HCT116 (cell line): ENCODE data around the gene EEF1E1. TPM values are rescaled to one million over a fixed set of nuclear protein-coding genes. Genes with fewer than 3 reads are reported as not detected.

ENCODE experiments used
- ATAC-seq: fragments of 200-7000 bp; cut with Tn5 transposase; 2 replicates; pipeline ENCODE4 v1.9.1; 2020; ENCODE audit warnings: mild to moderate bottlenecking, moderate library complexity
- BruUV-seq: library from RNA; stranded (reverse); fragments of 400-500 nt; replicated peaks from 2 replicates; lab custom pipeline; 2021; lab: Mats Ljungman, UMichigan
- CTCF ChIA-PET: fragments of 300-600 bp; sonication (Branson Sonifier 250); formaldehyde crosslinking; loops from one replicate; lab custom pipeline; 2021; ENCODE audit warnings: antibody characterized with exemption; lab: Charles Lee
- POLR2A ChIA-PET: fragments of 300-600, 350-600 bp; sonication (Branson Sonifier 250); formaldehyde crosslinking; loops from one replicate; lab custom pipeline; 2021; ENCODE audit warnings: antibody characterized with exemption; lab: Charles Lee
- RAD21 ChIA-PET, 2 experiments: fragments of 300-600 bp; sonication (Branson Sonifier 250); formaldehyde crosslinking; loops; one replicate each; lab custom pipeline; 2023; ENCODE audit warnings: low total read pairs in 2 of 2; ENCODE audit not compliant: uncharacterized antibody in 2 of 2, unreplicated experiment in 2 of 2, low non-redundant PET in 1 of 2; lab: Charles Lee
- DNase-seq: peaks from one replicate; pipeline ENCODE4 v3.0.0-alpha.2; 2010; ENCODE audit warnings: low read depth, low spot score
- H2AFZ ChIP-seq: fragments of 200-600 bp; shearing (Covaris generic), sonication (generic); 2 replicates; pipeline ENCODE4 v1.6.1; 2017; ENCODE audit warnings: low read depth, mixed run types, mixed read lengths, antibody characterized with exemption, low read length; ENCODE audit not compliant: poor library complexity, severe bottlenecking
- H3K27ac ChIP-seq: 2 replicates; pipeline ENCODE4 v1.5.1; 2012; ENCODE audit warnings: low read depth, low read length
- H3K27me3 ChIP-seq: fragments of 200-600 bp; sonication (generic); 2 replicates; pipeline ENCODE4 v1.6.1; 2016; ENCODE audit warnings: mixed run types, low read length, mixed read lengths; ENCODE audit not compliant: insufficient read depth
- H3K36me3 ChIP-seq, 2 experiments: fragments of 200-500 bp in 1 of 2; fragments of 200-600 bp in 1 of 2; sonication (Bioruptor generic) in 1 of 2; sonication (generic) in 1 of 2; 2 replicates each; pipeline versions ENCODE4 v1.5.1 to v1.6.1; 2014 to 2016; ENCODE audit warnings: low read length in 2 of 2, inconsistent platforms in 1 of 2, mixed read lengths in 1 of 2, mixed run types in 1 of 2; ENCODE audit not compliant: insufficient read depth in 2 of 2, control insufficient read depth in 1 of 2
- H3K4me1 ChIP-seq, 2 experiments: fragments of 200-600 bp in 1 of 2; sonication (generic) in 1 of 2; 2 replicates each; pipeline versions ENCODE4 v1.5.1 to v1.6.1; 2012 to 2017; ENCODE audit warnings: low read length in 2 of 2, inconsistent platforms in 1 of 2, mild to moderate bottlenecking in 1 of 2, mixed read lengths in 1 of 2, mixed run types in 1 of 2, moderate library complexity in 1 of 2; ENCODE audit not compliant: insufficient read depth in 2 of 2, control insufficient read depth in 1 of 2
- H3K4me2 ChIP-seq: fragments of 200-600 bp; sonication (generic); 2 replicates; pipeline ENCODE4 v1.6.1; 2017; ENCODE audit warnings: mixed run types, low read length, mixed read lengths
- H3K4me3 ChIP-seq, 2 experiments: fragments of 200-600 bp in 1 of 2; sonication (generic) in 1 of 2; replicated peaks in 1 of 2; 2 replicates each; pipeline ENCODE4 v1.5.1; 2011 to 2016; ENCODE audit warnings: low read length in 2 of 2, control low read depth in 1 of 2, low read depth in 1 of 2, mild to moderate bottlenecking in 1 of 2, mixed read lengths in 1 of 2, mixed run types in 1 of 2
- H3K79me2 ChIP-seq: fragments of 200-600 bp; sonication (generic); 2 replicates; pipeline ENCODE4 v1.6.1; 2017; ENCODE audit warnings: mild to moderate bottlenecking, mixed run types, low read length, moderate library complexity, mixed read lengths; ENCODE audit not compliant: insufficient read depth
- H3K9ac ChIP-seq: fragments of 200-600 bp; sonication (generic); 2 replicates; pipeline ENCODE4 v1.6.1; 2016; ENCODE audit warnings: low read length, mixed read lengths
- H3K9me2 ChIP-seq: fragments of 200-600 bp; sonication (generic), shearing (Covaris generic); 2 replicates; pipeline ENCODE4 v1.6.1; 2017; ENCODE audit warnings: mixed run types, mild to moderate bottlenecking, moderate library complexity; ENCODE audit not compliant: insufficient read depth
- H3K9me3 ChIP-seq, 2 experiments: fragments of 200-500 bp in 1 of 2; fragments of 200-600 bp in 1 of 2; sonication (Bioruptor generic) in 1 of 2; sonication (generic) in 1 of 2; 2 replicates each; pipeline ENCODE4 v1.6.1; 2014 to 2017; ENCODE audit warnings: low read length in 2 of 2, mixed read lengths in 2 of 2, inconsistent platforms in 1 of 2, low read depth in 1 of 2, mild to moderate bottlenecking in 1 of 2, mixed run types in 1 of 2, moderate library complexity in 1 of 2; ENCODE audit not compliant: control insufficient read depth in 1 of 2, insufficient read depth in 1 of 2
- H4K20me1 ChIP-seq: fragments of 200-600 bp; sonication (generic), shearing (Covaris generic); 2 replicates; pipeline ENCODE4 v1.6.1; 2017; ENCODE audit warnings: mixed run types, mild to moderate bottlenecking, moderate library complexity; ENCODE audit not compliant: insufficient read depth
- ATF3 ChIP-seq: IDR thresholded peaks from 2 replicates; pipeline ENCODE4 v1.6.1; 2012
- CBX3 ChIP-seq: IDR thresholded peaks from 2 replicates; pipeline ENCODE4 v1.6.1; 2012; ENCODE audit warnings: low read depth
- CEBPB ChIP-seq: IDR thresholded peaks from 2 replicates; pipeline ENCODE4 v1.6.1; 2012; ENCODE audit warnings: low read depth
- CTCF ChIP-seq, 3 experiments: fragments of 200-600 bp in 1 of 3; sonication (generic) in 1 of 3; IDR thresholded peaks in 2 of 3; conservative IDR thresholded peaks in 1 of 3; 2 replicates each; pipeline ENCODE4 v1.5.1; 2012 to 2017; ENCODE audit warnings: low read depth in 2 of 3, low read length in 2 of 3, antibody characterized with exemption in 1 of 3, borderline replicate concordance in 1 of 3, control low read depth in 1 of 3, mild to moderate bottlenecking in 1 of 3, mixed read lengths in 1 of 3, mixed run types in 1 of 3, moderate library complexity in 1 of 3; ENCODE audit not compliant: insufficient read depth in 1 of 3
- EZH2 ChIP-seq: fragments of 200-600 bp; sonication (generic); IDR thresholded peaks from 2 replicates; pipeline ENCODE4 v1.6.1; 2017; ENCODE audit warnings: antibody characterized with exemption, mixed run types
- FOSL1 ChIP-seq: IDR thresholded peaks from 2 replicates; pipeline ENCODE4 v1.6.1; 2012; ENCODE audit warnings: low read depth
- POLR2A ChIP-seq: IDR thresholded peaks from 2 replicates; pipeline ENCODE4 v1.7.0; 2011; ENCODE audit warnings: borderline replicate concordance; ENCODE audit not compliant: insufficient read depth, insufficient read length; ENCODE audit errors: extremely low read depth
- POLR2AphosphoS5 ChIP-seq: IDR thresholded peaks from 2 replicates; pipeline ENCODE4 v1.6.1; 2011; ENCODE audit warnings: mild to moderate bottlenecking, low read depth, low read length, moderate library complexity
- RAD21 ChIP-seq: IDR thresholded peaks from 2 replicates; pipeline ENCODE4 v1.6.1; 2012; ENCODE audit warnings: low read depth, mild to moderate bottlenecking
- SP1 ChIP-seq: IDR thresholded peaks from 2 replicates; pipeline ENCODE4 v1.6.1; 2012; ENCODE audit warnings: low read depth
- TCF7L2 ChIP-seq: IDR thresholded peaks from 2 replicates; pipeline ENCODE4 v1.7.0; 2011; ENCODE audit warnings: borderline replicate concordance, inconsistent platforms; ENCODE audit not compliant: insufficient read depth, insufficient read length; ENCODE audit errors: extremely low read depth
- ZFX ChIP-seq: fragments of 450-650 bp; IDR thresholded peaks from 2 replicates; pipeline ENCODE4 v1.6.1; 2017
- ZNF274 ChIP-seq: fragments of 200-500 bp; sonication (Bioruptor generic); IDR thresholded peaks from 2 replicates; pipeline ENCODE4 v1.6.1; 2014; ENCODE audit warnings: mild to moderate bottlenecking, low read depth, low read length, inconsistent platforms
- intact Hi-C: fragments of 100-400 bp; cut with micrococcal nuclease; formaldehyde crosslinking; loops from 2 replicates; pipeline ENCODE4 v1.10.0; 2022
- total RNA-seq: library from RNA; stranded (reverse); gene quantifications from one replicate; pipeline ENCODE4 v1.2.1, GENCODE V29; 2021; ENCODE audit not compliant: unreplicated experiment

Gene EEF1E1
- total RNA-seq, 1 experiment from 2014 or later: 69.7 TPM

DNA sequence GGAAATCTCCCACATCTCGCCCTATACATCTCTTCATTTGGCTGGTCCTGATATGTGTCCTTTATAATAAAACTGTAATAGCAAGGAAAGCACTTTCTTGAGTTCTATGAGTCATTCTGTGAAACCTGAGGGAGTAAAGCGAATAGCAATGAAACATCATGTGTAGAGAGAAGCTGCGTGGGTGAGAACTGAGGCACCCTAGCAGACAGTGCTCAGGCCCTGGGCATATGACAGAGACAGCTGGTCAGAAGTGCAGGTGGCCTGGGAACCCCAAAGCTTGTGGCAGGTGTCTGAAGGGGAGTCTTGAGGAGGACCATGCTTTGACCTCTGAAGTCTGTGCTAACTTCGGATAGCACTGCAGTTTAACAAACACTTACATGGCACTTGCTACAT, 36.8 kb downstream of the EEF1E1 start:
- no peak overlapping the region for H2AFZ ChIP-seq

More for the DNA sequence above, 36.8 kb downstream of the EEF1E1 start:
- no peak for TF ChIP-seq EZH2
- no peak for TF ChIP-seq FOSL1
- TF ChIP-seq ZNF274: no peak
- TF ChIP-seq CTCF (IDR thresholded peaks at IDR 0.05 in 2 of 3, conservative IDR thresholded peaks at IDR 0.05 in 1 of 3; ENCODE audit: borderline replicate concordance in 1 of 3, insufficient read depth in 1 of 3, low read depth in 2 of 3, low read length in 2 of 3): no peak
- TF ChIP-seq ATF3: no peak
- no peak for TF ChIP-seq SP1
- no peak for TF ChIP-seq CEBPB
- no peak for TF ChIP-seq CBX3
- TF ChIP-seq ZFX: no peak
- no peak for TF ChIP-seq POLR2AphosphoS5
- no peak for TF ChIP-seq POLR2A
- no peak for TF ChIP-seq RAD21
- no peak for TF ChIP-seq TCF7L2
- ATAC-seq (no peak), DNase-seq (no peak)
- no TSS peak for BruUV-seq
- no peak overlapping the region for H3K4me2 ChIP-seq
- ChIA-PET RAD21 (no interaction called here), CTCF (interaction anchor here (1.0 kb wide), 1 partner anchor 26 kb away, joined by 3 read pairs; no protein-coding TSS in a partner anchor), POLR2A (interaction anchor here (1.3 kb wide), 1 partner anchor 8 kb away, joined by 3 read pairs; no protein-coding TSS in a partner anchor)
- H3K36me3 ChIP-seq: peaks cover 1 to 4% of the 10 kb centered on the region in 2 experiments; a peak in 2 of 4 replicates
- no peaks in the 10 kb centered on the region for H3K27me3 ChIP-seq
- peaks cover 6% of the 10 kb centered on the region; the same call in 1 of the 2 replicates for H3K79me2 ChIP-seq
- H3K4me3 ChIP-seq: no peak overlapping the region
- H3K9me3 ChIP-seq: no peaks in the 10 kb centered on the region
- H3K27ac ChIP-seq: no peak overlapping the region
- H3K4me1 ChIP-seq: peaks cover 5 to 18% of the 10 kb centered on the region in 2 experiments
- H4K20me1 ChIP-seq: no peaks in the 10 kb centered on the region
- no peaks in the 10 kb centered on the region for H3K9me2 ChIP-seq
- H3K9ac ChIP-seq: no peak overlapping the region
- intact Hi-C loops: no loop called here
